Measurements from ENCODE around the gene CAMTA1.

- TF ChIP-seq ZC3H10 (CRISPR knock-in tag; IDR thresholded peaks at IDR 0.05) (no peak), PPARA (CRISPR knock-in tag; IDR thresholded peaks at IDR 0.05; ENCODE audit: borderline replicate concordance) (no peak), TSHZ2 (CRISPR knock-in tag; IDR thresholded peaks at IDR 0.05) (no peak), GLIS3 (CRISPR knock-in tag; IDR thresholded peaks at IDR 0.05) (no peak), CSRNP3 (CRISPR knock-in tag; IDR thresholded peaks at IDR 0.05) (no peak), TCF4 (CRISPR knock-in tag; IDR thresholded peaks at IDR 0.05; ENCODE audit: borderline replicate concordance) (no peak), ZNF8 (CRISPR knock-in tag; IDR thresholded peaks at IDR 0.05) (no peak), CREB5 (CRISPR knock-in tag; IDR thresholded peaks at IDR 0.05; ENCODE audit: low read depth) (no peak), ZFP3 (CRISPR knock-in tag; IDR thresholded peaks at IDR 0.05) (no peak), BACH2 (CRISPR knock-in tag; IDR thresholded peaks at IDR 0.05; ENCODE audit: borderline replicate concordance) (no peak)
Observed at GRCh38 chr1:7566417-7567375, 781.4 kb downstream of the CAMTA1 start.
